ENCODE data around the gene HIVEP3.

DNA sequence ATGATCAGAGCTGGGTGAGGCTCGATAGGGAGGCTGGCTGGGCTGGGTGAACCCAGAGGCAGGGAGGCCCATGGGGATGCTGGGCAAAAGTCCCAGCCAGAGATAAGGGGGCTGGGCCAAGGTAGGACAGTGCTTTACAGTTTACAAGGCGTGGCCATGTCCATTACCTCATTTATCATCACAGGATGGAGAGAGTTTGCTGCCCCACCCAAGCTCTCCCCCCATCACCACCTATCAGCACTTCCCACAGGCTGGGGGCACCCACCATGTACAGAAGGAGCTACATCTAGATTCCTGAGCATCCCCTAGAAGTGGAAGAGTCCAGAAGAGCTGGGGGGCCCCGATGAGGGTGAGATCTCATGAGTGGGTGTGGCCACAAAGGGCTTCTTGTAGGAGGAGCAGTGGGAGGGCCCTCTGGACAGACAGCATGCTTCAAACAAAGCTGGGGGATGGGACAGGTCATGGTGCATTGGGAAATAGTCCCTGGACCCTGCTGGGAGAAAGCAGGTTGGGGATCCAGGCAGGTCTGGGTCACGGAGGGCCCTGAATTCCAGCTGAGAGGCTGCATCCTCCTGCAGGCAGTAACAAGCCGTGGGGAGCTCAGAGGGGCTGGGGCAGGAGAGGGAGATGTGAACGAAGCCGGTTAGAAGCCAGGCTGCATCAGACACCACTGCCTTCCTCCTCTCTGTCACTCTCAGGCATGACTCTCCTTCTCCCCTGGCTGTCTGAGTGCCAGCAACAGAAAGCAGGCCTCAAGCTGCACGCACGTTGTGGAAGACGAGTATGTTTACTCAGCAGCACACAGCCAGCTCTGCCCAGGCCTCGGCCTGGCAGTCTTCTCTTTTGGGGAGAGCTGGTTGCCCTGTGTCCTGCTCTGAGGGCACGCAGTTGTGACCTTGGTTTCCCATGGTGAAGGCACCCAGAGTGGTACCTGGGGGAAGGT, 202.3 kb downstream of the HIVEP3 start:
- TF ChIP-seq, protein P1, sequence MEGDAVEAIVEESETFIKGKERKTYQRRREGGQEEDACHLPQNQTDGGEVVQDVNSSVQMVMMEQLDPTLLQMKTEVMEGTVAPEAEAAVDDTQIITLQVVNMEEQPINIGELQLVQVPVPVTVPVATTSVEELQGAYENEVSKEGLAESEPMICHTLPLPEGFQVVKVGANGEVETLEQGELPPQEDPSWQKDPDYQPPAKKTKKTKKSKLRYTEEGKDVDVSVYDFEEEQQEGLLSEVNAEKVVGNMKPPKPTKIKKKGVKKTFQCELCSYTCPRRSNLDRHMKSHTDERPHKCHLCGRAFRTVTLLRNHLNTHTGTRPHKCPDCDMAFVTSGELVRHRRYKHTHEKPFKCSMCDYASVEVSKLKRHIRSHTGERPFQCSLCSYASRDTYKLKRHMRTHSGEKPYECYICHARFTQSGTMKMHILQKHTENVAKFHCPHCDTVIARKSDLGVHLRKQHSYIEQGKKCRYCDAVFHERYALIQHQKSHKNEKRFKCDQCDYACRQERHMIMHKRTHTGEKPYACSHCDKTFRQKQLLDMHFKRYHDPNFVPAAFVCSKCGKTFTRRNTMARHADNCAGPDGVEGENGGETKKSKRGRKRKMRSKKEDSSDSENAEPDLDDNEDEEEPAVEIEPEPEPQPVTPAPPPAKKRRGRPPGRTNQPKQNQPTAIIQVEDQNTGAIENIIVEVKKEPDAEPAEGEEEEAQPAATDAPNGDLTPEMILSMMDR (IDR thresholded peaks at IDR 0.05; ENCODE audit: low read depth, low read length): no peak
- TF ChIP-seq POLR2A (IDR thresholded peaks at IDR 0.05; ENCODE audit: extremely low read depth, insufficient read length): no peak
